ENCODE results near the gene IL5.

- no peak for TF ChIP-seq CTCF (optimal IDR thresholded peaks at IDR 0.05 in 1 of 3, IDR thresholded peaks at IDR 0.05 in 1 of 3, conservative IDR thresholded peaks at IDR 0.05 in 1 of 3; ENCODE audit: extremely low read depth in 1 of 3, insufficient read depth in 2 of 3, low read length in 3 of 3)
- TF ChIP-seq EZH2 (IDR thresholded peaks at IDR 0.05; ENCODE audit: low read length) = no peak
These were observed 46.5 kb downstream of the IL5 start for GRCh38 chr5:132496631-132497487.
